ENCODE data around the gene NUFIP2.
"Not testable (repeated sequence)": the region's sequence is repeated elsewhere in the genome, so short reads cannot be mapped to it uniquely, and the experiment has no call there.

The NUFIP2 gene

GRCh38 chr17:29283496-29283895 lies 10.5 kb downstream of the NUFIP2 start:
- in situ Hi-C loops (cut with HindIII; ENCODE audit: low sequenced_read_pairs) = no loop called here

GRCh38 chr17:29279397-29280070 lies 14.4 kb downstream of the NUFIP2 start:
- in situ Hi-C loops (cut with HindIII; ENCODE audit: low sequenced_read_pairs) = no loop called here

GRCh38 chr17:29278692-29279091 lies 15.3 kb downstream of the NUFIP2 start:
- in situ Hi-C loops (cut with HindIII; ENCODE audit: low sequenced_read_pairs) = no loop called here

- in situ Hi-C loops (cut with HindIII; ENCODE audit: low sequenced_read_pairs) = no loop called here
These were observed 20.0 kb downstream of the NUFIP2 start for GRCh38 chr17:29273924-29274323.

GRCh38 chr17:29271980-29272379 lies 22.0 kb downstream of the NUFIP2 start:
- in situ Hi-C loops (cut with HindIII; ENCODE audit: low sequenced_read_pairs) = not testable (repeated sequence)

- in situ Hi-C loops (cut with HindIII; ENCODE audit: low sequenced_read_pairs) = no loop called here
These were observed 30.0 kb downstream of the NUFIP2 start for GRCh38 chr17:29263916-29264315.

GRCh38 chr17:29257756-29258155 lies 36.2 kb downstream of the NUFIP2 start:
- in situ Hi-C loops (cut with HindIII; ENCODE audit: low sequenced_read_pairs) = no loop called here

GRCh38 chr17:29256735-29257466 lies 37.0 kb downstream of the NUFIP2 start:
- in situ Hi-C loops (cut with HindIII; ENCODE audit: low sequenced_read_pairs) = no loop called here

GRCh38 chr17:29255926-29256522 lies 37.9 kb downstream of the NUFIP2 start:
- in situ Hi-C loops (cut with HindIII; ENCODE audit: low sequenced_read_pairs) = no loop called here

GRCh38 chr17:29253037-29253436 lies 40.9 kb downstream of the NUFIP2 start:
- in situ Hi-C loops (cut with HindIII; ENCODE audit: low sequenced_read_pairs) = no loop called here

- in situ Hi-C loops (cut with HindIII; ENCODE audit: low sequenced_read_pairs) = no loop called here
These were observed 41.7 kb downstream of the NUFIP2 start for GRCh38 chr17:29252101-29252791.

- in situ Hi-C loops (cut with HindIII; ENCODE audit: low sequenced_read_pairs) = no loop called here
These were observed 42.8 kb downstream of the NUFIP2 start for GRCh38 chr17:29251184-29251583.

- in situ Hi-C loops (cut with HindIII; ENCODE audit: low sequenced_read_pairs) = no loop called here
These were observed 43.3 kb downstream of the NUFIP2 start for GRCh38 chr17:29250666-29251065.

GRCh38 chr17:29248845-29249244 lies 45.1 kb downstream of the NUFIP2 start:
- in situ Hi-C loops (cut with HindIII; ENCODE audit: low sequenced_read_pairs) = no loop called here

- in situ Hi-C loops (cut with HindIII; ENCODE audit: low sequenced_read_pairs) = no loop called here
These were observed 46.7 kb downstream of the NUFIP2 start for GRCh38 chr17:29247219-29247618.

GRCh38 chr17:29246628-29247027 lies 47.3 kb downstream of the NUFIP2 start, which contains the start of gene CRYBA1:
Gene CRYBA1 (plus strand): TSS chr17:29246859. CDS start chr17:29246864, 5 bp downstream.
- in situ Hi-C loops (cut with HindIII; ENCODE audit: low sequenced_read_pairs) = no loop called here

- in situ Hi-C loops (cut with HindIII; ENCODE audit: low sequenced_read_pairs) = no loop called here
These were observed 48.5 kb downstream of the NUFIP2 start for GRCh38 chr17:29245401-29245800.

- in situ Hi-C loops (cut with HindIII; ENCODE audit: low sequenced_read_pairs) = no loop called here
These were observed 50.2 kb downstream of the NUFIP2 start for GRCh38 chr17:29243792-29244191.

- in situ Hi-C loops (cut with HindIII; ENCODE audit: low sequenced_read_pairs) = no loop called here
These were observed 51.2 kb downstream of the NUFIP2 start for GRCh38 chr17:29242790-29243189.

- in situ Hi-C loops (cut with HindIII; ENCODE audit: low sequenced_read_pairs) = no loop called here
These were observed 51.9 kb downstream of the NUFIP2 start for GRCh38 chr17:29242051-29242450.

Measured in DLD1 (cell line).